HL-60 (cell line): ENCODE data around the gene FKTN.
A peak's percentile ranks its signal among the peaks of the same experiment; 100 is the strongest.
"Not testable (repeated sequence)": the region's sequence is repeated elsewhere in the genome, so short reads cannot be mapped to it uniquely, and the experiment has no call there.

Experiments used
- DNase-seq, 2 experiments: peaks; one replicate each; pipeline ENCODE4 v3.0.0-alpha.2; 2010 to 2020; ENCODE audit warnings: low read depth in 1 of 2, low spot score in 1 of 2
- H3K27ac ChIP-seq: fragments of 250-450 bp; sonication (Bioruptor Pico); replicated peaks from 2 replicates; pipeline ENCODE4 v1.5.1; 2020; ENCODE audit warnings: mild to moderate bottlenecking, moderate library complexity
- H3K27me3 ChIP-seq: fragments of 250-450 bp; sonication (Bioruptor Pico); 2 replicates; pipeline ENCODE4 v1.5.1; 2021; ENCODE audit warnings: mild to moderate bottlenecking, moderate library complexity; ENCODE audit not compliant: insufficient read depth, poor library complexity, severe bottlenecking
- H3K4me3 ChIP-seq: replicated peaks from 2 replicates; pipeline ENCODE4 v1.5.1; 2011; ENCODE audit warnings: mild to moderate bottlenecking, control low read depth, low read length; ENCODE audit not compliant: insufficient read depth
- GABPA ChIP-seq: IDR thresholded peaks from 2 replicates; pipeline ENCODE4 v1.6.1; 2012; ENCODE audit warnings: low read depth
- POLR2AphosphoS5 ChIP-seq: IDR thresholded peaks from 2 replicates; pipeline ENCODE4 v1.6.1; 2012; ENCODE audit warnings: low read depth
- SPI1 ChIP-seq: IDR thresholded peaks from 2 replicates; pipeline ENCODE4 v1.6.1; 2012; ENCODE audit warnings: low read depth, mild to moderate bottlenecking, borderline replicate concordance
- TF ChIP-seq, protein P1 (sequence below): IDR thresholded peaks from one replicate; pipeline ENCODE4 v1.5.1; 2011; ENCODE audit warnings: low read length, control low read depth, inconsistent platforms; ENCODE audit not compliant: insufficient read depth
- TF ChIP-seq, protein P2 (sequence below): IDR thresholded peaks from 2 replicates; pipeline ENCODE4 v1.6.1; 2012; ENCODE audit warnings: low read depth; ENCODE audit not compliant: insufficient replicate concordance

FKTN gene

DNA sequence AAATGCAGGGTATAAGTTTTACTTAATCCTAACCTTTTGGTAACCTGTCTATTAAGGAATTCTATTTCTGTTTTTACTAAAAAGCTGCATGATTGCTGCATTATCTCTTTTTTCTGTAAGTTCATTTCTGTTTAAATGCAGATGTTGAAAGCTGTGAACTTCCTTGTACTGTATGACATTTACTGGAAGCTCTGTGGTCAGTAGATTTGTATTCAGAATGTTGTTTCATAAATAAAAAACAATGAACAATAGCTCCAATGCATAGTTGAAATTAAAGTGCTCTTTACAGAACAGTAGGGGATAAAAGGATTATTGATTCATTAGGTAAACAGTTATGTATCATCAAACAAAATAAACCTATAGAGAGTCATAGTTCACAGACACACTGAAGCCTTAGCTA, 46.5 kb upstream of the FKTN start:
- no peaks in the 10 kb centered on the region for H3K27me3 ChIP-seq
- no peak for DNase-seq
- TF ChIP-seq, protein P1, sequence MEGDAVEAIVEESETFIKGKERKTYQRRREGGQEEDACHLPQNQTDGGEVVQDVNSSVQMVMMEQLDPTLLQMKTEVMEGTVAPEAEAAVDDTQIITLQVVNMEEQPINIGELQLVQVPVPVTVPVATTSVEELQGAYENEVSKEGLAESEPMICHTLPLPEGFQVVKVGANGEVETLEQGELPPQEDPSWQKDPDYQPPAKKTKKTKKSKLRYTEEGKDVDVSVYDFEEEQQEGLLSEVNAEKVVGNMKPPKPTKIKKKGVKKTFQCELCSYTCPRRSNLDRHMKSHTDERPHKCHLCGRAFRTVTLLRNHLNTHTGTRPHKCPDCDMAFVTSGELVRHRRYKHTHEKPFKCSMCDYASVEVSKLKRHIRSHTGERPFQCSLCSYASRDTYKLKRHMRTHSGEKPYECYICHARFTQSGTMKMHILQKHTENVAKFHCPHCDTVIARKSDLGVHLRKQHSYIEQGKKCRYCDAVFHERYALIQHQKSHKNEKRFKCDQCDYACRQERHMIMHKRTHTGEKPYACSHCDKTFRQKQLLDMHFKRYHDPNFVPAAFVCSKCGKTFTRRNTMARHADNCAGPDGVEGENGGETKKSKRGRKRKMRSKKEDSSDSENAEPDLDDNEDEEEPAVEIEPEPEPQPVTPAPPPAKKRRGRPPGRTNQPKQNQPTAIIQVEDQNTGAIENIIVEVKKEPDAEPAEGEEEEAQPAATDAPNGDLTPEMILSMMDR, result no peak
- no peak for TF ChIP-seq POLR2AphosphoS5
- no peak for TF ChIP-seq GABPA
- TF ChIP-seq SPI1, result no peak
- TF ChIP-seq, protein P2, sequence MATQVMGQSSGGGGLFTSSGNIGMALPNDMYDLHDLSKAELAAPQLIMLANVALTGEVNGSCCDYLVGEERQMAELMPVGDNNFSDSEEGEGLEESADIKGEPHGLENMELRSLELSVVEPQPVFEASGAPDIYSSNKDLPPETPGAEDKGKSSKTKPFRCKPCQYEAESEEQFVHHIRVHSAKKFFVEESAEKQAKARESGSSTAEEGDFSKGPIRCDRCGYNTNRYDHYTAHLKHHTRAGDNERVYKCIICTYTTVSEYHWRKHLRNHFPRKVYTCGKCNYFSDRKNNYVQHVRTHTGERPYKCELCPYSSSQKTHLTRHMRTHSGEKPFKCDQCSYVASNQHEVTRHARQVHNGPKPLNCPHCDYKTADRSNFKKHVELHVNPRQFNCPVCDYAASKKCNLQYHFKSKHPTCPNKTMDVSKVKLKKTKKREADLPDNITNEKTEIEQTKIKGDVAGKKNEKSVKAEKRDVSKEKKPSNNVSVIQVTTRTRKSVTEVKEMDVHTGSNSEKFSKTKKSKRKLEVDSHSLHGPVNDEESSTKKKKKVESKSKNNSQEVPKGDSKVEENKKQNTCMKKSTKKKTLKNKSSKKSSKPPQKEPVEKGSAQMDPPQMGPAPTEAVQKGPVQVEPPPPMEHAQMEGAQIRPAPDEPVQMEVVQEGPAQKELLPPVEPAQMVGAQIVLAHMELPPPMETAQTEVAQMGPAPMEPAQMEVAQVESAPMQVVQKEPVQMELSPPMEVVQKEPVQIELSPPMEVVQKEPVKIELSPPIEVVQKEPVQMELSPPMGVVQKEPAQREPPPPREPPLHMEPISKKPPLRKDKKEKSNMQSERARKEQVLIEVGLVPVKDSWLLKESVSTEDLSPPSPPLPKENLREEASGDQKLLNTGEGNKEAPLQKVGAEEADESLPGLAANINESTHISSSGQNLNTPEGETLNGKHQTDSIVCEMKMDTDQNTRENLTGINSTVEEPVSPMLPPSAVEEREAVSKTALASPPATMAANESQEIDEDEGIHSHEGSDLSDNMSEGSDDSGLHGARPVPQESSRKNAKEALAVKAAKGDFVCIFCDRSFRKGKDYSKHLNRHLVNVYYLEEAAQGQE, result no peak

DNA sequence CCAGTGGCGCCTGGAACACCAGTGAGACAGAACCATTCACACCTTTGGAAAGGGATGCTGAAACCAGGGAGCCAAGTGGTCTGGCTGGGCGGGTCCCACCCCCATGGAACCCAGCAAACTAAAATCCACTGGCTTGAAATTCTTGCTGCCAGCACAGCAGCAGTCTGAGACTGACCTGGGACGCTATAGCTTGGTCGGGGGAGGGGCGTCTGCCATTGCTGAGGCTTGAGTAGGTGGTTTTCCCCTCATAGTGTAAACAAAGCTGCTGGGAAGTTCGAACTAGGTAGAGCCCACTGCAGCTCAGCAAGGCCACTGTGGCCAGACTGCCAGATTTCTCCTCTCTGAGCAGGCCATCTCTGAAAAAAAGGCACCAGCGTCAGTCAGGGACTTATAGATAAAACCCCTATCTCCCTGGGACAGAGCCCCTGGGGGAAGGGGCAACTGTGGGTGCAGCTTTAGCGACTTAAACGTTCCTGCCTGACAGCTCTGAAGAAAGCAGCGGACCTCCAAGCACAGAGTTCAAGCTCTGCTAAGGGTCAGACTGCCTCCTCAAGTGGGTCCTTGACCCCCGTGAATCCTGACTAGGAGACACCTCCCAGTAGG, 42.0 kb upstream of the FKTN start:
- H3K4me3 ChIP-seq, result no peak overlapping the region
- no peaks in the 10 kb centered on the region for H3K27me3 ChIP-seq
- no peak for DNase-seq
- no peak overlapping the region for H3K27ac ChIP-seq
- TF ChIP-seq SPI1 (no peak), POLR2AphosphoS5 (no peak), GABPA (no peak)
- TF ChIP-seq, protein P2, result no peak
- TF ChIP-seq, protein P1, result no peak

More for the DNA sequence above, 46.5 kb upstream of the FKTN start:
- no peak overlapping the region for H3K27ac ChIP-seq
- no peak overlapping the region for H3K4me3 ChIP-seq

GRCh38 chr9:105519710-105520369, 38.1 kb upstream of the FKTN start:
- H3K27ac ChIP-seq, H3K27me3 ChIP-seq: not testable (repeated sequence)
- H3K4me3 ChIP-seq, result peak overlapping the region; percentile 25
- DNase-seq, result peak in 1 of 2 experiments; percentile 9

GRCh38 chr9:105520992-105521391, 36.9 kb upstream of the FKTN start:
- H3K27ac ChIP-seq, DNase-seq, H3K27me3 ChIP-seq, H3K4me3 ChIP-seq: not testable (repeated sequence)

DNA sequence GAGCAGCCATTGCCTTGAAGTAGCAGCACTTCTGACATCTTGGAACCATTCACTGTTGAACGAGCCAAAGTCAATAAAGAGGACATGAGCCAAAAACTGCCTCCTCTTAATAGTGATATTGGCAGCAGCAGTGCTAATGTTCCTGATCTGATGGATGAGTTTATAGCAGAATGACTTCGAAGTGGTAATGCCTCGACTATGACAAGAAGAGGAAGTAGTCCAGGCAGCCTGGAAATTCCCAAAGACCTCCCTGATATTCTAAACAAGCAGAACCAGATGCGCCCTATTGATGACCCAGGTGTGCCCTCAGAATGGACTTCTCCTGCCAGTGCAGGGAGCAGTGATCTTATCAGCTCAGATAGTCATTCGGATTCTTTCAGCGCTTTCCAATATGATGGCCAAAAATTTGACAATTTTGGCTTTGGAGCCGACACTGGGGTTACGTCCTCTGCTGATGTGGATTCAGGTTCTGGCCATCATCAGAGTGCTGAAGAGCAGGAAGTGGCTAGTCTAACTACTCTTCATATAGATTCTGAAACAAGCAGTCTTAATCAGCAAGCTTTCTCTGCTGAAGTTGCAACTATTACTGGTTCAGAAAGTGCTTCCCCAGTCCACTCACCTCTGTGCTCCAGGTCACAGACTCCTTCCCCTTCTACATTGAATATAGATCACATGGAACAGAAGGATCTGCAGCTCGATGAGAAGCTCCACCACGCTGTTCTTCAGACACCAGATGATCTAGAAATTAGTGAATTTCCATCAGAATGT, 35.1 kb upstream of the FKTN start:
- H3K4me3 ChIP-seq, DNase-seq, H3K27ac ChIP-seq, H3K27me3 ChIP-seq: not testable (repeated sequence)
